ENCODE measurements around the gene AIF1L.

The AIF1L gene

DNA sequence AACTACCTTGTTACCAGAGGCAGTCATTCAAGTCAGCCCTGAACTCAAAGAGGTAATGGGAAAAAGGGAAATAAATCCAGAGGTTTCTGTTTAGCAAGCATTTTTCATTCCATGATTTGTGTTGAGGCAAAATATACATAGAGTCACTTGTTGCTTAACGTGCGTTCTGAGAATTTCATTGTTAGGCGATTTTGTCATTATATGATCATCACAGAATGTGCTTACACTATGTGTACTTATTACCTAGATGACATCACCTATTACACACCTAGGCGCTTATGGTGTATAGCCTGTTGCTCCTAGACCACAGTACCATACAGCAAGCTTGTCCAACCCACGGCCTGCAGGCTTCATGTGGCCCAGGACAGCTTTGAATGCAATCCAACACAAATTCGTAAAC lies 65.3 kb downstream of the AIF1L start:
- POLR2A ChIA-PET: no interaction called here
- CTCF ChIA-PET: interaction anchor here (1.6 to 4.4 kb wide), 3 partner anchors 17 to 188 kb away, joined by 7 to 31 read pairs (median 7); no protein-coding TSS in a partner anchor
- H3K4me3 ChIP-seq (ENCODE audit: low read depth, low read length): no peak overlapping the region
- no peak for DNase-seq (ENCODE audit: low read depth, low spot score)
- TF ChIP-seq CTCF (IDR thresholded peaks at IDR 0.05; ENCODE audit: insufficient read depth, low read length, missing control alignments): no peak

DNA sequence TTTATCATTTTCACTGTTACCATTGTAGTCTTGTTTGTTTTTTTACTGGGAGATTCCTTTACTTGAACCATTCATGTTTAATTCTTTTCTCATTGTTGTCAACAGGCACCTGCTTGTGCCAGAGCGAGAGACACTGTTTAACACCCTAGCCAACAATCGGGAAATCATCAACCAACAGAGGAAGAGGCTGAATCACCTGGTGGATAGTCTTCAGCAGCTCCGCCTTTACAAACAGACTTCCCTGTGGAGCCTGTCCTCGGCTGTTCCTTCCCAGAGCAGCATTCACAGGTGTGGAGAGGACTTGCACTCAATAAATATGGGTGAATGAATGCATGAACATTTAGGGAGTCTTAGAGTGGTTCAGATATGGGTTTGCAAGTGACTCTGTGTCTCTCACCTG lies 66.6 kb downstream of the AIF1L start:
- DNase-seq (ENCODE audit: low read depth, low spot score): no peak
- ChIA-PET POLR2A (no interaction called here), CTCF (interaction anchor here (1.2 to 4.4 kb wide), 4 partner anchors 10 to 187 kb away, joined by 4 to 31 read pairs (median 8); no protein-coding TSS in a partner anchor)
- no peak for TF ChIP-seq CTCF (IDR thresholded peaks at IDR 0.05; ENCODE audit: insufficient read depth, low read length, missing control alignments)
- no peak overlapping the region for H3K4me3 ChIP-seq (ENCODE audit: low read depth, low read length)

GRCh38 chr9:131165523-131165922 lies 69.2 kb downstream of the AIF1L start:
- POLR2A ChIA-PET: no interaction called here
- CTCF ChIA-PET: interaction anchor here (1.3 to 4.4 kb wide), 4 partner anchors 9 to 185 kb away, joined by 3 to 31 read pairs (median 9); no protein-coding TSS in a partner anchor
- no peak for TF ChIP-seq CTCF (IDR thresholded peaks at IDR 0.05; ENCODE audit: insufficient read depth, low read length, missing control alignments)
- no peak for DNase-seq (ENCODE audit: low read depth, low spot score)
- no peak overlapping the region for H3K4me3 ChIP-seq (ENCODE audit: low read depth, low read length)

DNA sequence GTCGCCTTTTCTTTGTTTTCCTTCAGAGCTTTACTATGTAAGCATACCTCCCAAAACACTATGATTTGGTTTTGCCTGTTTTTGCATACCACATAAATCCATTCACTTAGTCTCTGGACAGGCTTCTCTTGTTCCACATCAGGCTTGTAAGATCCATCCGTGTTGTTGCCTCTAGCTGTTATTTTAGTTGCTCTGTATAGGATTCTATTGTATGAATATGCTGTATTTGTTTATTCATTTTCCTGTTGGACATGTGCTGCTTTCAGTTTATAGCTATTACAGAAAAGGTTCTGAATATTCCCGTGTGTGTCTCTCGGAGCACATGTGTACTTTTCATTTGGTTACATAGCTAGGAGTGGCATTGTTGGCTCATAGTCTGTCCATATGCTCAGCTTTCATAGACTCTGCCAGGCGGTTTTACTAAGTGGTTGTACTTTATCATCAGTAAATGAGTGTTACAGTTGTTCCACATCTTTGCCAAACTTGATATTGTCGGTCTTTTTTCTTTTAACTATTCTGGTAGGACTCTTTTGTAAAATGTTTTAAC lies 70.9 kb downstream of the AIF1L start:
- ChIA-PET CTCF (interaction anchor here (0.9 to 5.2 kb wide), 5 partner anchors 9 to 170 kb away, joined by 3 to 66 read pairs (median 4); no protein-coding TSS in a partner anchor), POLR2A (no interaction called here)
- TF ChIP-seq CTCF (IDR thresholded peaks at IDR 0.05; ENCODE audit: insufficient read depth, low read length, missing control alignments): no peak
- no peak for DNase-seq (ENCODE audit: low read depth, low spot score)
- no peak overlapping the region for H3K4me3 ChIP-seq (ENCODE audit: low read depth, low read length)

DNA sequence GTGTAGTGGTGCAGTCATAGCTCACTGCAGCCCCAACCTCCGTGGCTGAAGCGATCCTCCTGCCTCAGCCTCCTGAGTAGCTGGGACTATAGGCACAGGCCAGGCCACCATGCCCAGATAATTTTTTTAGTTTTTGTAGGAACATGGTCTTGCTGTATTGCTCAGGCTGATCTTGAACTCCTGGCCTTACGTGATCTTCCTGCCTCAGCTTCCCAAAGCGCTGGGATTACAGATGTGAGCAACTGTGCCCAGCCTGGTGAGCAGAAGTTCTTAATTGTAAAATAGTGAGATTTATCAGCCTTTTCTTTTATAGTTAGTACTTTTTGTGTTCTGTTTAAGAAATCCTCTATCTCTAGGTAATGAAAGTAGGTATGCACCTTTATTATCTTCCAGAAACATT lies 71.6 kb downstream of the AIF1L start:
- CTCF ChIA-PET: interaction anchor here (0.9 to 5.2 kb wide), 5 partner anchors 8 to 182 kb away, joined by 4 to 66 read pairs (median 5); no protein-coding TSS in a partner anchor
- no peak overlapping the region for H3K4me3 ChIP-seq (ENCODE audit: low read depth, low read length)
- no peak for TF ChIP-seq CTCF (IDR thresholded peaks at IDR 0.05; ENCODE audit: insufficient read depth, low read length, missing control alignments)
- POLR2A ChIA-PET: interaction anchor here (0.5 kb wide), 1 partner anchor 37 kb away, joined by 3 read pairs; no protein-coding TSS in a partner anchor
- DNase-seq (ENCODE audit: low read depth, low spot score): no peak

DNA sequence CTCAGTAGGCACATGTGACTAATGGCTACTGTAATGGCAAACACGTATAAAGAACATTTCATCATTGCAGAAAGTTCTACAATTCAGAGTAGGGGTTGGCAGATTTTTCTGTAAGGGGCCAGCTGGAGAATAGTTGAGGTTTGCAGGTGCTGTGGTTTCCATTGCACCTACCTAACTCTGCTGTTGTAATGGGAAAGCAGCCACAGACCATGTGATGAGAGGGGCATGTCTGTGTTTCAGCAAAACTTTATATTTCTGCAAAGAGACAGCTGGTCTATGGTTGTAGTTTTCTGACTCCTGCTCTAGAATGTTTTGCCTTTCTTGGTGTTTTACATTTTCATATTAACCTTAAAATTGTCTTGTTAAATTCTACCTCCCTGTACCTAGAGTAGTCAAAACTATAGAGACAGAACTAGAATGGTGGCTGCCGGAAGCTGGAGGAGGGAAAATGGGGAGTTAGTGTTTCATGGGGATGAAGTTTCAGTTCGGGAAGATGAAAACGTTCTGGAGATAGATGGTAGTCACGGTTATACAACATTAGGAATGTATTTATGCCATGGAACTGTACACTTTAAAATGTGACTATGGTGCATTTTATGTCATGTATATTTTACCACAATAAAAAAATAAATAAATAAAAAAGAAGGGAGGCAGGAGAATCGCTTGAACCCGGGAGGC lies 73.4 kb downstream of the AIF1L start:
- ChIA-PET CTCF (interaction anchor here (3.5 to 5.2 kb wide), 2 partner anchors 10 to 167 kb away, joined by 21 to 66 read pairs; no protein-coding TSS in a partner anchor), POLR2A (no interaction called here)
- no peak for DNase-seq (ENCODE audit: low read depth, low spot score)
- TF ChIP-seq CTCF (IDR thresholded peaks at IDR 0.05; ENCODE audit: insufficient read depth, low read length, missing control alignments): no peak
- H3K4me3 ChIP-seq (ENCODE audit: low read depth, low read length): no peak overlapping the region
